ENCODE results near the gene LARP1. TPM values are rescaled to one million over a fixed set of nuclear protein-coding genes. Genes with fewer than 3 reads are reported as not detected.

The LARP1 gene
- total and polyA plus RNA-seq, 9 of the 15 experiments (the other 6 are each of a cell fraction or from before 2014, with no cell fraction given), result 22.6 to 300 (median 92.0) TPM

DNA sequence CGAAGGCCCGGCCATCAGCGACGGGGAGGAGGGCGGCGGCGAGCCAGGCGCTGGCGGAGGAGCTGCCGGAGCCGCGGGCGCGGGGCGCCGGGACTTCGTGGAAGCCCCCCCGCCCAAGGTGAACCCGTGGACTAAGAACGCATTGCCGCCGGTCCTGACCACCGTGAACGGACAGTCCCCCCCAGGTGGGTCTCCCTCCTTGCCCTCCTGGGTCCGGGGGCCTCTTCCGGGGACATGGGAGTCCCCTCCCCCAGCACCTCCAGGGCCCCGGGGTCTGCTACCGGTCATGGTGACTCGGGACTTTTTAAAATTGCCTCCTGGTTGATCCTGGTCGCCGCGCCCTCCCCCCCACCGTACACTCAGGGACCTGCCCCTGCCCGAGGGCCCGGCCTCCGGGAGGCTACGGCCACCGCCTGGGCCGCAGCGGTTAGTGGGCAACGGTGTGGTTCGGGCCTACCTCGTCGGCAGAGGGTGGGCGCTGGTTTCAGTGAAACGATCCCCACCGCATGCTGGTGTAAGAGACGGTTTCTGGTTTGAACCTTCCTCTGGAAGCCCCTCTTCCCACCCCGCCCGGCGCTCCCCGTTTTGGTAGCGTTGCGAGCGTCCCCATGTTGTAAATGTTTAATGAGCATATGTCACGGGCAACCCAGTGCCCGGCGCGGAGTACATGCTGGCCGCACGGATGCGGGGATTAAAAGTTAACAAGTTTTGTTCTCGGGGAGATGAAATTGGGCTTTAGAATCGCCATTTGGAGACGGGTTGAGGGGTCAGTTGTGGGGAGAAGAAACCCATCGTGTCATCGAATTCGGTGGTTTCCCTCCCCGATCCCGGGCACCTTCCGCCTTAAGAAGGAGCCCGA, 1.1 kb downstream of the LARP1 start (continued):
- TF ChIP-seq, protein P1, sequence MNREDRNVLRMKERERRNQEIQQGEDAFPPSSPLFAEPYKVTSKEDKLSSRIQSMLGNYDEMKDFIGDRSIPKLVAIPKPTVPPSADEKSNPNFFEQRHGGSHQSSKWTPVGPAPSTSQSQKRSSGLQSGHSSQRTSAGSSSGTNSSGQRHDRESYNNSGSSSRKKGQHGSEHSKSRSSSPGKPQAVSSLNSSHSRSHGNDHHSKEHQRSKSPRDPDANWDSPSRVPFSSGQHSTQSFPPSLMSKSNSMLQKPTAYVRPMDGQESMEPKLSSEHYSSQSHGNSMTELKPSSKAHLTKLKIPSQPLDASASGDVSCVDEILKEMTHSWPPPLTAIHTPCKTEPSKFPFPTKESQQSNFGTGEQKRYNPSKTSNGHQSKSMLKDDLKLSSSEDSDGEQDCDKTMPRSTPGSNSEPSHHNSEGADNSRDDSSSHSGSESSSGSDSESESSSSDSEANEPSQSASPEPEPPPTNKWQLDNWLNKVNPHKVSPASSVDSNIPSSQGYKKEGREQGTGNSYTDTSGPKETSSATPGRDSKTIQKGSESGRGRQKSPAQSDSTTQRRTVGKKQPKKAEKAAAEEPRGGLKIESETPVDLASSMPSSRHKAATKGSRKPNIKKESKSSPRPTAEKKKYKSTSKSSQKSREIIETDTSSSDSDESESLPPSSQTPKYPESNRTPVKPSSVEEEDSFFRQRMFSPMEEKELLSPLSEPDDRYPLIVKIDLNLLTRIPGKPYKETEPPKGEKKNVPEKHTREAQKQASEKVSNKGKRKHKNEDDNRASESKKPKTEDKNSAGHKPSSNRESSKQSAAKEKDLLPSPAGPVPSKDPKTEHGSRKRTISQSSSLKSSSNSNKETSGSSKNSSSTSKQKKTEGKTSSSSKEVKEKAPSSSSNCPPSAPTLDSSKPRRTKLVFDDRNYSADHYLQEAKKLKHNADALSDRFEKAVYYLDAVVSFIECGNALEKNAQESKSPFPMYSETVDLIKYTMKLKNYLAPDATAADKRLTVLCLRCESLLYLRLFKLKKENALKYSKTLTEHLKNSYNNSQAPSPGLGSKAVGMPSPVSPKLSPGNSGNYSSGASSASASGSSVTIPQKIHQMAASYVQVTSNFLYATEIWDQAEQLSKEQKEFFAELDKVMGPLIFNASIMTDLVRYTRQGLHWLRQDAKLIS (CRISPR knock-in tag; IDR thresholded peaks at IDR 0.05), result no peak
- no peak for TF ChIP-seq BRF1 (IDR thresholded peaks at IDR 0.05; ENCODE audit: borderline replicate concordance, extremely low read depth, insufficient read length)
- no peak for TF ChIP-seq ZNF311 (CRISPR knock-in tag; IDR thresholded peaks at IDR 0.05)
- TF ChIP-seq, protein P2, sequence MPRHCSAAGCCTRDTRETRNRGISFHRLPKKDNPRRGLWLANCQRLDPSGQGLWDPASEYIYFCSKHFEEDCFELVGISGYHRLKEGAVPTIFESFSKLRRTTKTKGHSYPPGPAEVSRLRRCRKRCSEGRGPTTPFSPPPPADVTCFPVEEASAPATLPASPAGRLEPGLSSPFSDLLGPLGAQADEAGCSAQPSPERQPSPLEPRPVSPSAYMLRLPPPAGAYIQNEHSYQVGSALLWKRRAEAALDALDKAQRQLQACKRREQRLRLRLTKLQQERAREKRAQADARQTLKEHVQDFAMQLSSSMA (CRISPR knock-in tag; IDR thresholded peaks at IDR 0.05), result no peak
- TF ChIP-seq RBM17 (IDR thresholded peaks at IDR 0.05; ENCODE audit: borderline replicate concordance, low read depth, low read length), result no peak
- no peak for TF ChIP-seq NFXL1 (CRISPR knock-in tag; IDR thresholded peaks at IDR 0.05)
- TF ChIP-seq TFAM (CRISPR knock-in tag; conservative IDR thresholded peaks at IDR 0.05), result no peak
- no peak for TF ChIP-seq ZNF384 (IDR thresholded peaks at IDR 0.05; ENCODE audit: low read depth, low read length)
- no peak for TF ChIP-seq RBM34 (IDR thresholded peaks at IDR 0.05; ENCODE audit: borderline replicate concordance, insufficient read depth, low read length)
- TF ChIP-seq NUFIP1 (IDR thresholded peaks at IDR 0.05; ENCODE audit: partially characterized antibody), result no peak
- no peak for TF ChIP-seq HDAC8 (tag; IDR thresholded peaks at IDR 0.05)
- TF ChIP-seq, protein P3, sequence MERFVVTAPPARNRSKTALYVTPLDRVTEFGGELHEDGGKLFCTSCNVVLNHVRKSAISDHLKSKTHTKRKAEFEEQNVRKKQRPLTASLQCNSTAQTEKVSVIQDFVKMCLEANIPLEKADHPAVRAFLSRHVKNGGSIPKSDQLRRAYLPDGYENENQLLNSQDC (CRISPR knock-in tag; IDR thresholded peaks at IDR 0.05), result no peak
- no peak for TF ChIP-seq CHD4 (IDR thresholded peaks at IDR 0.05; ENCODE audit: insufficient read depth, insufficient replicate concordance, low read depth, low read length, poor library complexity, severe bottlenecking)
- no peak for TF ChIP-seq MYNN (IDR thresholded peaks at IDR 0.05)
- TF ChIP-seq MYNN (CRISPR knock-in tag; IDR thresholded peaks at IDR 0.05), result no peak
- TF ChIP-seq, protein P4, sequence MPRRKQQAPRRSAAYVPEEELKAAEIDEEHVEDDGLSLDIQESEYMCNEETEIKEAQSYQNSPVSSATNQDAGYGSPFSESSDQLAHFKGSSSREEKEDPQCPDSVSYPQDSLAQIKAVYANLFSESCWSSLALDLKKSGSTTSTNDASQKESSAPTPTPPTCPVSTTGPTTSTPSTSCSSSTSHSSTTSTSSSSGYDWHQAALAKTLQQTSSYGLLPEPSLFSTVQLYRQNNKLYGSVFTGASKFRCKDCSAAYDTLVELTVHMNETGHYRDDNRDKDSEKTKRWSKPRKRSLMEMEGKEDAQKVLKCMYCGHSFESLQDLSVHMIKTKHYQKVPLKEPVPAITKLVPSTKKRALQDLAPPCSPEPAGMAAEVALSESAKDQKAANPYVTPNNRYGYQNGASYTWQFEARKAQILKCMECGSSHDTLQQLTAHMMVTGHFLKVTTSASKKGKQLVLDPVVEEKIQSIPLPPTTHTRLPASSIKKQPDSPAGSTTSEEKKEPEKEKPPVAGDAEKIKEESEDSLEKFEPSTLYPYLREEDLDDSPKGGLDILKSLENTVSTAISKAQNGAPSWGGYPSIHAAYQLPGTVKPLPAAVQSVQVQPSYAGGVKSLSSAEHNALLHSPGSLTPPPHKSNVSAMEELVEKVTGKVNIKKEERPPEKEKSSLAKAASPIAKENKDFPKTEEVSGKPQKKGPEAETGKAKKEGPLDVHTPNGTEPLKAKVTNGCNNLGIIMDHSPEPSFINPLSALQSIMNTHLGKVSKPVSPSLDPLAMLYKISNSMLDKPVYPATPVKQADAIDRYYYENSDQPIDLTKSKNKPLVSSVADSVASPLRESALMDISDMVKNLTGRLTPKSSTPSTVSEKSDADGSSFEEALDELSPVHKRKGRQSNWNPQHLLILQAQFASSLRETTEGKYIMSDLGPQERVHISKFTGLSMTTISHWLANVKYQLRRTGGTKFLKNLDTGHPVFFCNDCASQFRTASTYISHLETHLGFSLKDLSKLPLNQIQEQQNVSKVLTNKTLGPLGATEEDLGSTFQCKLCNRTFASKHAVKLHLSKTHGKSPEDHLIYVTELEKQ (CRISPR knock-in tag; IDR thresholded peaks at IDR 0.05), result no peak
- TF ChIP-seq, protein P5, sequence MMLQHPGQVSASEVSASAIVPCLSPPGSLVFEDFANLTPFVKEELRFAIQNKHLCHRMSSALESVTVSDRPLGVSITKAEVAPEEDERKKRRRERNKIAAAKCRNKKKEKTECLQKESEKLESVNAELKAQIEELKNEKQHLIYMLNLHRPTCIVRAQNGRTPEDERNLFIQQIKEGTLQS (IDR thresholded peaks at IDR 0.05), result no peak
- TF ChIP-seq, protein P5 (CRISPR knock-in tag; conservative IDR thresholded peaks at IDR 0.05), result no peak
- TF ChIP-seq TRIM24 (IDR thresholded peaks at IDR 0.05), result no peak
